HEK293T (cell line): Measurements from ENCODE around the gene OR4F15.

Experiments
- ARNT ChIP-seq: fragments of 450-650 bp; IDR thresholded peaks from 2 replicates; pipeline ENCODE4 v1.6.1; 2017; ENCODE audit warnings: mild to moderate bottlenecking
- BHLHE40 ChIP-seq: fragments of 450-650 bp; IDR thresholded peaks from 2 replicates; pipeline ENCODE4 v1.6.1; 2016; ENCODE audit warnings: mild to moderate bottlenecking, moderate library complexity, borderline replicate concordance
- CTBP1 ChIP-seq: fragments of 450-650 bp; IDR thresholded peaks from 2 replicates; pipeline ENCODE4 v1.6.1; 2016; ENCODE audit warnings: borderline replicate concordance
- ELF4 ChIP-seq: fragments of 450-650 bp; IDR thresholded peaks from 2 replicates; pipeline ENCODE4 v1.6.1; 2017; ENCODE audit warnings: antibody characterized with exemption
- FOXA1 ChIP-seq: fragments of 450-650 bp; IDR thresholded peaks from 2 replicates; pipeline ENCODE4 v1.6.1; 2016; ENCODE audit warnings: mild to moderate bottlenecking
- FOXM1 ChIP-seq: fragments of 450-650 bp; IDR thresholded peaks from 2 replicates; pipeline ENCODE4 v1.6.1; 2017; ENCODE audit warnings: mild to moderate bottlenecking, borderline replicate concordance
- HDGF ChIP-seq: fragments of 450-650 bp; IDR thresholded peaks from 2 replicates; pipeline ENCODE4 v1.6.1; 2017; ENCODE audit warnings: antibody characterized with exemption, borderline replicate concordance
- LEF1 ChIP-seq: fragments of 450-650 bp; IDR thresholded peaks from 2 replicates; pipeline ENCODE4 v1.6.1; 2017; ENCODE audit warnings: mild to moderate bottlenecking, borderline replicate concordance
- NFRKB ChIP-seq: fragments of 450-650 bp; IDR thresholded peaks from 2 replicates; pipeline ENCODE4 v1.6.1; 2016; ENCODE audit warnings: mild to moderate bottlenecking, moderate library complexity
- SP1 ChIP-seq: fragments of 450-650 bp; IDR thresholded peaks from 2 replicates; pipeline ENCODE4 v1.6.1; 2017
- TARDBP ChIP-seq: fragments of 450-650 bp; IDR thresholded peaks from 2 replicates; pipeline ENCODE4 v1.6.1; 2016
- ZNF384 ChIP-seq: fragments of 450-650 bp; IDR thresholded peaks from 2 replicates; pipeline ENCODE4 v1.6.1; 2016
- TF ChIP-seq, protein P1 (sequence below): fragments of 450-650 bp; IDR thresholded peaks from 2 replicates; pipeline ENCODE4 v1.6.1; 2016

DNA sequence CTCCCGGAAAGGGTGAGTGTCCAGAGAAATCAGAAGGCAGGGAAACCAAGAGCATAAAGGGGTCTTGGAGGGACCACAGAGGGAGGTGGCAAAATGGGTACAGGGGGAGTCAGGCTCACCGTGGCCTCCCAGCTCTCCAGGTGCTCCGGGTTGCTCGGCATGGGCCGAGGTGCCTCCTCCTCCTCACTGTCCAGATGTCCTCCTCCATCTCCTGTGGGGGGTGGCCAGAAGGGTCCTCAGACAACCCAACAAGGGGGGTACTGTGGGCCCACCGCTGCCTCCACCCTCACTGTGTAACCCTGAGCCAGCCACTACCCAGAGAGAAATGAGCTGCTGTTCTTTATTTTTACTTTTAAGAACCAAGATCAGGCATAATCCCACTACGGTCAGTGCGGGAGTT lies 39.1 kb upstream of the OR4F15 start:
- TF ChIP-seq HDGF: no peak
- no peak for TF ChIP-seq ZNF384
- no peak for TF ChIP-seq BHLHE40
- TF ChIP-seq ELF4: no peak
- TF ChIP-seq FOXM1: no peak
- TF ChIP-seq LEF1: no peak
- no peak for TF ChIP-seq ARNT
- TF ChIP-seq TARDBP: no peak
- TF ChIP-seq SP1: no peak
- TF ChIP-seq, protein P1, sequence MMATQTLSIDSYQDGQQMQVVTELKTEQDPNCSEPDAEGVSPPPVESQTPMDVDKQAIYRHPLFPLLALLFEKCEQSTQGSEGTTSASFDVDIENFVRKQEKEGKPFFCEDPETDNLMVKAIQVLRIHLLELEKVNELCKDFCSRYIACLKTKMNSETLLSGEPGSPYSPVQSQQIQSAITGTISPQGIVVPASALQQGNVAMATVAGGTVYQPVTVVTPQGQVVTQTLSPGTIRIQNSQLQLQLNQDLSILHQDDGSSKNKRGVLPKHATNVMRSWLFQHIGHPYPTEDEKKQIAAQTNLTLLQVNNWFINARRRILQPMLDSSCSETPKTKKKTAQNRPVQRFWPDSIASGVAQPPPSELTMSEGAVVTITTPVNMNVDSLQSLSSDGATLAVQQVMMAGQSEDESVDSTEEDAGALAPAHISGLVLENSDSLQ: no peak
- no peak for TF ChIP-seq NFRKB
- no peak for TF ChIP-seq CTBP1
- no peak for TF ChIP-seq FOXA1
